ENCODE measurements around the gene ETNPPL. TPM values are rescaled to one million over a fixed set of nuclear protein-coding genes. Genes with fewer than 3 reads are reported as not detected.

ETNPPL gene
- polyA plus RNA-seq, 3 donors, result not detected

- Mint-ChIP-seq H3K9me3 (peaks cover 0 to 2% (median 0%) of the 10 kb centered on the region in 7 donors), H3K4me1 (no peaks in the 10 kb centered on the region), H3K27me3 (ENCODE audit: low read depth in 3 of 3) (peaks cover 2 to 10% (median 5%) of the 10 kb centered on the region in 3 donors), H3K27ac (no peak overlapping the region), H3K4me3 (no peak overlapping the region), H3K36me3 (no peaks in the 10 kb centered on the region)
- Histone ChIP-seq H3K27ac (ENCODE audit: low read depth in 1 of 2, low read length in 2 of 2) (no peak overlapping the region), H3K4me3 (replicated peaks in 1 of 3; ENCODE audit: low read depth in 2 of 3, low read length in 3 of 3) (no peak overlapping the region), H3K9ac (ENCODE audit: insufficient read depth, low read length, poor library complexity, severe bottlenecking) (no peak overlapping the region), H3K4me1 (ENCODE audit: control insufficient read depth in 1 of 2, insufficient read depth in 2 of 2, low read length in 2 of 2) (no peaks in the 10 kb centered on the region), H3K27me3 (ENCODE audit: control insufficient read depth in 2 of 2, insufficient read depth in 2 of 2, low read length in 2 of 2) (peaks cover 1 to 8% of the 10 kb centered on the region in 2 donors), H4K20me1 (ENCODE audit: insufficient read depth, low read length) (no peaks in the 10 kb centered on the region), H2AFZ (ENCODE audit: insufficient read depth, low read depth, low read length, poor library complexity, severe bottlenecking) (no peak overlapping the region), H3K79me2 (ENCODE audit: insufficient read depth, low read length) (no peaks in the 10 kb centered on the region), H3K4me2 (replicated peaks; ENCODE audit: extremely low read depth, low read length, poor library complexity, severe bottlenecking) (no peak overlapping the region), H3K9me3 (replicated peaks in 1 of 2; ENCODE audit: control insufficient read depth in 1 of 2, insufficient read depth in 1 of 2, low read length in 2 of 2) (no peaks in the 10 kb centered on the region), H3K36me3 (replicated peaks in 1 of 2; ENCODE audit: control insufficient read depth in 1 of 2, insufficient read depth in 2 of 2, low read length in 2 of 2) (no peaks in the 10 kb centered on the region)
- WGBS (ENCODE audit: insufficient coverage), result no CpG with 5 or more reads among the region's 1 CpG
- TF ChIP-seq CTCF (IDR thresholded peaks at IDR 0.05), result no peak
- intact Hi-C loops (cut with micrococcal nuclease), result no loop called here
- no peak for DNase-seq
Measured at GRCh38 chr4:108695062-108695461, 67.8 kb downstream of the ETNPPL start.

GRCh38 chr4:108694423-108694822, 68.4 kb downstream of the ETNPPL start:
- intact Hi-C loops (cut with micrococcal nuclease), result no loop called here
- 100% methylated on average over 3 of the region's 3 CpGs for WGBS (ENCODE audit: insufficient coverage)
- TF ChIP-seq CTCF (IDR thresholded peaks at IDR 0.05), result no peak
- Histone ChIP-seq H3K4me2 (replicated peaks; ENCODE audit: extremely low read depth, low read length, poor library complexity, severe bottlenecking) (no peak overlapping the region), H3K9ac (ENCODE audit: insufficient read depth, low read length, poor library complexity, severe bottlenecking) (no peak overlapping the region), H3K4me3 (replicated peaks in 1 of 3; ENCODE audit: low read depth in 2 of 3, low read length in 3 of 3) (no peak overlapping the region), H2AFZ (ENCODE audit: insufficient read depth, low read depth, low read length, poor library complexity, severe bottlenecking) (no peak overlapping the region), H3K36me3 (replicated peaks in 1 of 2; ENCODE audit: control insufficient read depth in 1 of 2, insufficient read depth in 2 of 2, low read length in 2 of 2) (no peaks in the 10 kb centered on the region), H3K27me3 (ENCODE audit: control insufficient read depth in 2 of 2, insufficient read depth in 2 of 2, low read length in 2 of 2) (peaks cover 0 to 2% of the 10 kb centered on the region in 2 donors), H3K79me2 (ENCODE audit: insufficient read depth, low read length) (no peaks in the 10 kb centered on the region), H3K4me1 (ENCODE audit: control insufficient read depth in 1 of 2, insufficient read depth in 2 of 2, low read length in 2 of 2) (no peaks in the 10 kb centered on the region), H3K9me3 (replicated peaks in 1 of 2; ENCODE audit: control insufficient read depth in 1 of 2, insufficient read depth in 1 of 2, low read length in 2 of 2) (no peaks in the 10 kb centered on the region), H3K27ac (ENCODE audit: low read depth in 1 of 2, low read length in 2 of 2) (no peak overlapping the region), H4K20me1 (ENCODE audit: insufficient read depth, low read length) (no peaks in the 10 kb centered on the region)
- Mint-ChIP-seq H3K27me3 (ENCODE audit: low read depth in 3 of 3) (peaks cover 2 to 11% (median 5%) of the 10 kb centered on the region in 3 donors), H3K4me3 (no peak overlapping the region), H3K4me1 (no peaks in the 10 kb centered on the region), H3K27ac (no peak overlapping the region), H3K36me3 (no peaks in the 10 kb centered on the region), H3K9me3 (peaks cover 0 to 2% (median 0%) of the 10 kb centered on the region in 7 donors)
- DNase-seq, result no peak

All from CD14-positive monocyte (primary cell).